ENCODE data around the gene GJB5. TPM values are rescaled to one million over a fixed set of nuclear protein-coding genes. Genes with fewer than 3 reads are reported as not detected.

The GJB5 gene
- total RNA-seq (2022; extraction: Qiagen RNA extraction; ENCODE audit: low read depth), result 0.03 to 0.13 TPM (median 0.09 TPM) in 3 of 5 replicates, not detected in the others

DNA sequence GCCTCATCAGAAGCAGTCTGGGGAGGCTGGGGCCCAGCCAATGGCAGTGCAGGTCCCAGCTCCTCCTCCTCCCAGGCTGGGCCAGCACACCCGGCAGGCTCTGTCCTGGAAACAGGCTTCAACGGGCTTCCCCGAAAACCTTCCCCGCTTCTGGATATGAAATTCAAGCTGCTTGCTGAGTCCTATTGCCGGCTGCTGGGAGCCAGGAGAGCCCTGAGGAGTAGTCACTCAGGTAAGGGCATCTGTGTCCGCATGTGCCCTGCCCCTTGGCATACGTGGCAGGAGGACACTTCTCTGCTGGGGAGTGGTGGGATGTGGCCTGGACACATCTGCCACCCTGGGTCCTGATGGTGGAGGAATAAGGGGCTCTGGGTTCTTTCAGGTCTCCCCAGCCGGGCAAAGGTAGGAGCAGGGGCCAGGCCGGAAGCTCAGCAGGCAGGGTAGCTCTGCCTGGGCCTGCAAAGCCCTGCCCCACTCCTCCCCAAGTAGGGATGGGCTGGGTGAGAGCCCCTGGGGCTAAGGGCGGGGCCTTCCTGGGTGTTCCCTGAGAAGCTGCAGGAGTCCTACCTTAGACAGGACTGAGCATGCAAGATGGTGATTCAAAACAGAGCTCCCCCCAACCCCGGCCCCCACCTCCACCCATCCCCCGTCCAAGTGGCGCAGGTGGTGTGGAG, at the start of gene GJB5:
GJB5 (plus strand) TSS at position 84 of the 674 bp plus-strand sequence. CDS start 2,284 bp downstream, outside the sequence.

DNA sequence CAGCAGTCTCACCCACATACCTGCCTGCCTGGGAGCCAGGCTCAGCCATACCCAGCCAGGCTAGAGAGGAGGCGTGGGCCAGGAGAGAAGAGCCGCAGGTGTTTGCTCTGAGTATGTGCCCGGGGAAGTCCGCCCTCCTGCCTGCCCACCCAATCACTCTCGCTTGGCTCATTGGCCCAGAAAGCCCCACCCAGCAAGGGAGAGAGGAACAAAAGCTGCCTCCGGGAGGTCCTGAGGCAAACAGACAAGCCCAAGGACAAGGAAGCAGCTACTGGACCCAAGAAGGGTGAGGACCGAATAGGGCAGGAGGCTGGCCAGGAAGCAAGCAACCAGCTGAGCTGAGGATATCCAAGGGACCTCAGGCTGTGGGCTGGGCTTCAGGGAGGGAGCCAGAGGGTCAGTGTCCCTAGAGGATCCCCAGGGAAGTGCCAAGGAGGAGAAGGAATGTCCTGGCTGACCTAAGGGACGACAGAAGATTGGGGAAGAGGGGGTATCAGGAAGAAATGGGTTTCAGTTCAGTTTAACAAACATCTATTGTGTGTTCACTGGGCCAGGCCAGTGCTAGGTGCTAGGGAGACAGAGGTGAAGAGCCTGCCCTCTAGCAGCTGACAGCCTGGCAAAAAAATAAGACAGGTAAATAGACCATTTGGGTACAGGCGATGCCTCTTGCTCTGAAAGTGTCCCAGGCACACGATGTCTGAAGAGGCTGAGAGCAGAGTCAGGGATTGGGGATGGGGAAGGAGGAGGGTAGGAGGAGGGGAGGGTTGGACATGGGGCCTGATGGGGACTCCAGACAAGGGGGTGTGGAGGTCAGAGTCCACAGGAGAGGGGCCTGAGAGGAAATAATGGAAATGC, 4.9 kb downstream of the GJB5 start, which contains the start of gene GJB4:
GJB4 (plus strand) TSS at position 238 of the 855 bp plus-strand sequence. CDS start 1,515 bp downstream, outside the sequence.

DNA sequence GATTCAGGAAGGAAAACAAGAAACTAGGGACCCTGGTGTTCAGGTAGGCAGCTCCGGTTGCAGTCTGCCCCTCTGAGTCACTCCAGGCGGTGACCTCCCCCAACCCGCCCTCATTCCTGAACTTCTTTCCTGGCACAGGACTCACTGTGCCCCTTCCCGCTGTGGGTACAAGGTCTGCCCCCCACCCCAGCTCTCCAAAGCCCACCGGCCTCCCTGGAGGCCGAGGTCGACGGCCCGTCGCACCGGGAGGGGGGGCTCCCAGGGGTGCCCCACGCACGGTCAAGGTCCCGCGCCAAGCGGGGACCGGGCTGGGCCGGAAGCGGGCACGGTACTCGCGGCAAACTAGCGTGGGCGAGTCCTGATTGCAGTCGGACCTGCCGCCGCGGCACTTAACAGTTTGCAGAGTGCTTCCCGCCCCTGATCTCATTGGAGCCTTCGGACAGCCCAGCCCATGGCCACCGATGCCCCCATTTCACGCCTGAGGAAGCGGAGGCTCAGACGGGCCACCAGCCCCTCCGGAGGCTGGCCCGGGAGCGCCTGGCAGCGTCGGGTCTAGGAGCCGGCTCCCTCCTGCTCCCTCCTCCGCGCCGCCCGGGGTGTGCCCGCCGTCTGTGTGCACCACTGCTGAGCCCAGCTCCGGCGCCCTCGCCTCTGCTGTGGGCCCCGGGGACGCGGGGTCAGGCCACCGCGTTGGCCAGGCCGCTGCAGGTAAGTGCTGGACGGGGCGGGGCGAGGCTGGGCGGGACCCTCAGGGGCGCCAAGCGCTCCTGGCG, 26.4 kb downstream of the GJB5 start, which contains the start of gene GJB3:
GJB3 (plus strand) TSS at position 144 of the 773 bp plus-strand sequence. CDS start 3,549 bp downstream, outside the sequence.

DNA sequence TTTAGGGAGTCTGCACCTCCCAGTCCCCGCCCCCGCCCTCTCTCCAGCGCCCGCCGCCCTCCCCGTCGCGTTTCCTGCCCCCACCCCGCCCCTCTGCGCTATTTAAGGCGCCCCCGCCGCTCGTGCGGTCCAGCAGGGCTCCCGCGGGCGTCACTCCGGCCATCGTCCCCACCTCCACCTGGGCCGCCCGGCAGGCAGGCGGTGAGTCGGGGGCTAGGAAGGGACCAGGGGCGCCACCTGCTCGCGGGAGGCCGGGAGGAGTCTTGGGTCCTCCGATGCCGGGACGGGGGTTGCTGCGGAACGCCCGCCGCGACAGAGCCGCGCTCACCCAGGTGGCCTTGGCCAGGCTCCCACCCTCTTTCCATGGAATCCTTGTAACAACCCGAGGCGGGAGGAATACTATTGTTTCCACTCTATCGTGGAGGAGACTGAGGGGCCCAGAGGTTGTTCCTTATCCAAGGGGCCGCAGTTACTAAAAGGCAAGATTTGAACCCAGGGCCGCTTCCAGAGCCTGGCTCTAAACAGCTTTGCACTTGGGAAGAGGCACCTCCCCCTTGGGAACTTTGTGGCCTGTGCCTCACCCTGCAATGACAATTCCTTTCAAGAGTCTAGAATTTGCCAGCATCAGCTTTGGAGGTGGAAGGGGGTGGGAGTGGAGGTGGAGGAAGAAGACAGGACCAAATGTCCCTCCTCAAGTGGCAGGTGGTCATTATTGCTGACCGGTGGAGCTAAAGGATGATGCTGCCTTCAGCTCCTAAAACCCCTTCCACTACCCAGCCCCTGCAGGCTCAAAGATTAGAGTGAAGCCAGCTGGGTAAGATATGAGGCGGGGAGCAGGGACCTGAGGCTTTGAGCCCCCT, 38.3 kb downstream of the GJB5 start, which contains the start of gene GJA4:
GJA4 (plus strand) TSS at position 132 of the 860 bp plus-strand sequence. CDS start 1,215 bp downstream, outside the sequence.

Other genes starting within 250 kb of the GJB5 start
- 0.07 to 0.15 TPM (median 0.12 TPM) in 4 of 5 replicates, not detected in the other for gene GJB4, start 4.7 kb downstream of the GJB5 start, total RNA-seq (2022; extraction: Qiagen RNA extraction; ENCODE audit: low read depth)
- 3.3 to 8.0 TPM (median 5.1 TPM) in 5 replicates for gene GJB3, start 26.2 kb downstream of the GJB5 start, total RNA-seq (2022; extraction: Qiagen RNA extraction; ENCODE audit: low read depth)
- not detected in 5 replicates for gene GJA4, start 38.0 kb downstream of the GJB5 start, total RNA-seq (2022; extraction: Qiagen RNA extraction; ENCODE audit: low read depth)
- 33.7 to 59.6 TPM (median 54.0 TPM) in 5 replicates for gene SMIM12, start 104.7 kb downstream of the GJB5 start, total RNA-seq (2022; extraction: Qiagen RNA extraction; ENCODE audit: low read depth)
- gene DLGAP3, start 174.6 kb downstream of the GJB5 start, total RNA-seq (2022; extraction: Qiagen RNA extraction; ENCODE audit: low read depth), result 0.09 to 0.34 TPM (median 0.27 TPM) in 5 replicates
- 14.5 to 19.9 TPM (median 16.7 TPM) in 5 replicates for gene TMEM35B, start 230.3 kb downstream of the GJB5 start, total RNA-seq (2022; extraction: Qiagen RNA extraction; ENCODE audit: low read depth)